Activated CD8-positive, alpha-beta T cell treated with anti-CD3 and anti-CD28 coated beads, Interleukin-2, amount 10 ng/mL, durations not matched to agents 7 days and 5 days (primary cell): ENCODE results near the gene TACR2. TPM values are rescaled to one million over a fixed set of nuclear protein-coding genes. Genes with fewer than 3 reads are reported as not detected.

Source experiments
- total RNA-seq, 2 experiments: library from RNA; stranded (reverse); gene quantifications; one replicate each; pipeline ENCODE4 v1.2.3, GENCODE V29; 2021

The TACR2 gene
- total RNA-seq, 2 experiments from 2014 or later = not detected

Other genes starting within 250 kb of the TACR2 start
- gene SUPV3L1, start 236.7 kb downstream of the TACR2 start, total RNA-seq = 10 to 100 TPM; 35.5 to 36.8 TPM
- 1 to 10 TPM; 1.4 to 1.8 TPM for gene HKDC1, start 196.6 kb downstream of the TACR2 start, total RNA-seq
- gene HK1, start 138.4 kb downstream of the TACR2 start, total RNA-seq = 100 to 1,000 TPM; 153 to 154 TPM
- 1 to 10 TPM; 3.8 to 4.7 TPM for gene TSPAN15, start 34.5 kb upstream of the TACR2 start, total RNA-seq
- not detected for gene NEUROG3, start 156.5 kb upstream of the TACR2 start, total RNA-seq
- 1 to 10 TPM; 5.4 to 6.1 TPM for gene FAM241B, start 213.3 kb upstream of the TACR2 start, total RNA-seq